Karpas-422 (cell line): ENCODE data around the gene ODAPH. TPM values are rescaled to one million over a fixed set of nuclear protein-coding genes. Genes with fewer than 3 reads are reported as not detected.

Source experiments
- DNase-seq: peaks from one replicate; pipeline ENCODE4 v3.0.0-alpha.2; 2015
- H2AFZ ChIP-seq: fragments of 200-600 bp; sonication (generic); 2 replicates; pipeline ENCODE4 v1.6.1; 2014; ENCODE audit warnings: antibody characterized with exemption, low read length, mixed read lengths
- H3K27ac ChIP-seq: fragments of 200-600 bp; sonication (generic); 2 replicates; pipeline ENCODE4 v1.5.1; 2014; ENCODE audit warnings: mild to moderate bottlenecking, low read length, moderate library complexity
- H3K27me3 ChIP-seq: fragments of 200-600 bp; sonication (generic); 2 replicates; pipeline ENCODE4 v1.6.1; 2014; ENCODE audit warnings: low read length, mixed read lengths
- H3K36me3 ChIP-seq: fragments of 200-600 bp; sonication (generic); 2 replicates; pipeline ENCODE4 v1.6.1; 2014; ENCODE audit warnings: low read length, mixed read lengths; ENCODE audit not compliant: insufficient read depth
- H3K4me1 ChIP-seq: fragments of 200-600 bp; sonication (generic); 2 replicates; pipeline ENCODE4 v1.6.1; 2014; ENCODE audit warnings: mild to moderate bottlenecking, low read length, mixed read lengths
- H3K4me2 ChIP-seq: fragments of 200-600 bp; sonication (generic); 2 replicates; pipeline ENCODE4 v1.6.1; 2014; ENCODE audit warnings: low read length, low read depth, mild to moderate bottlenecking; ENCODE audit not compliant: poor library complexity, severe bottlenecking
- H3K4me3 ChIP-seq: fragments of 200-600 bp; sonication (generic); 2 replicates; pipeline ENCODE4 v1.5.1; 2014; ENCODE audit warnings: mild to moderate bottlenecking, antibody characterized with exemption, low read length, mixed read lengths
- H3K79me2 ChIP-seq: fragments of 200-600 bp; sonication (generic); 2 replicates; pipeline ENCODE4 v1.6.1; 2014; ENCODE audit warnings: mild to moderate bottlenecking, low read length, mixed read lengths
- H3K9ac ChIP-seq: fragments of 200-600 bp; sonication (generic); 2 replicates; pipeline ENCODE4 v1.6.0; 2014; ENCODE audit warnings: low read length
- H3K9me2 ChIP-seq: fragments of 200-600 bp; sonication (generic), shearing (Covaris generic); replicated peaks from 2 replicates; pipeline ENCODE4 v1.6.0; 2014; ENCODE audit warnings: mild to moderate bottlenecking, low read length, moderate library complexity; ENCODE audit not compliant: insufficient read depth
- H3K9me3 ChIP-seq: fragments of 300-700, 200-600 bp; sonication (generic); 2 replicates; pipeline ENCODE4 v1.6.1; 2014; ENCODE audit warnings: low read length, mixed read lengths
- H4K20me1 ChIP-seq: fragments of 200-600 bp; sonication (generic); 2 replicates; pipeline ENCODE4 v1.6.1; 2014; ENCODE audit warnings: mild to moderate bottlenecking, antibody characterized with exemption, low read length, low read depth; ENCODE audit not compliant: insufficient read depth
- total RNA-seq: library from RNA; depleted of rRNA; stranded (reverse); fragments of >200 nt; shearing (Covaris generic); gene quantifications from 2 replicates; pipeline ENCODE4 v1.2.3, GENCODE V29; 2014; ENCODE audit warnings: low replicate concordance

ODAPH gene
- total RNA-seq, 1 experiment from 2014 or later: not detected

DNA sequence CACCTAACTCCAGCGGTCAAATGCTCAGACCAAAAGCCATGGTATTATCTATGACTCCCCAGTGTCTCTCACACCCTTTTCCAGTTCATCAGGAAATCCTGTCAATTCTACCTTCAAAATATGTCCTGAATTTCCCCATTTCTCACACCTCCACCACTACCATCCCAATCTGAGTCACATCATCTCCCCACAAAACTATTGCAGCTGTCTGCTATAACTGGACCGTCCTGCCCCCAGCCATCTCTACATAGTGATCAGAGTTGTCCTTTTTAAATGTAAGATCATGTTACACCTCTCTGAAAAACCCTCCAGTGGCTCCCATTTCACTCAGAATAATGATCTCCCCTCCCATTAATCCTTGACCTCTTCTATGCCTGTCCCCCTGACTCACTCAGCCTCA lies 6.8 kb upstream of the ODAPH start:
- DNase-seq: no peak
- Histone ChIP-seq H3K4me1 (no peaks in the 10 kb centered on the region), H3K27ac (no peak overlapping the region)

DNA sequence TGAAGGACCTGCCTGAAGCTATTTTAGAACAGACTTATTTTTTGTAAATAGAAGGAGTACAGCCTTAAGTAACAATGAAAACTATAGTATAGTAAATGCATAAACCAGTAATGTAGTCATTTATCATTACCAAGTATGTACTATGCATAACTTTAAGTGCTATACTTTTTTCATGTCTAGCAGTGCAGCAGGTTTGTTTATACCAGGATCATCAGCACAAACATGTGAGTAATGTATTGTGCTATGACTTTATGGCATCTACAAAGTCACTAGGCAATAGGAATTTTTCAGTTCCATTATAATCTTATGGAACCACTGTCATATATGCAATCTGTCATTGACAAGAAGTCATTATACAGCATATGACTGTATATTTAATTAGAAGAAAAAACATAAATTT lies 3.4 kb upstream of the ODAPH start:
- Histone ChIP-seq H3K9ac (no peak overlapping the region), H3K79me2 (no peaks in the 10 kb centered on the region), H3K27me3 (no peaks in the 10 kb centered on the region), H2AFZ (no peak overlapping the region), H3K9me3 (no peaks in the 10 kb centered on the region), H3K4me3 (no peak overlapping the region), H3K4me2 (no peak overlapping the region), H3K4me1 (peaks cover 14% of the 10 kb centered on the region), H3K36me3 (no peaks in the 10 kb centered on the region), H3K9me2 (no peaks in the 10 kb centered on the region), H3K27ac (no peak overlapping the region), H4K20me1 (no peaks in the 10 kb centered on the region)
- no peak for DNase-seq

More for the DNA sequence above, 6.8 kb upstream of the ODAPH start:
- no peaks in the 10 kb centered on the region for H3K9me3 ChIP-seq
- no peak overlapping the region for H3K4me2 ChIP-seq
- H3K9me2 ChIP-seq: no peaks in the 10 kb centered on the region
- H2AFZ ChIP-seq: no peak overlapping the region
- H3K4me3 ChIP-seq: no peak overlapping the region
- no peaks in the 10 kb centered on the region for H3K27me3 ChIP-seq
- H3K9ac ChIP-seq: no peak overlapping the region
- no peaks in the 10 kb centered on the region for H3K79me2 ChIP-seq
- H4K20me1 ChIP-seq: no peaks in the 10 kb centered on the region
- no peaks in the 10 kb centered on the region for H3K36me3 ChIP-seq

DNA sequence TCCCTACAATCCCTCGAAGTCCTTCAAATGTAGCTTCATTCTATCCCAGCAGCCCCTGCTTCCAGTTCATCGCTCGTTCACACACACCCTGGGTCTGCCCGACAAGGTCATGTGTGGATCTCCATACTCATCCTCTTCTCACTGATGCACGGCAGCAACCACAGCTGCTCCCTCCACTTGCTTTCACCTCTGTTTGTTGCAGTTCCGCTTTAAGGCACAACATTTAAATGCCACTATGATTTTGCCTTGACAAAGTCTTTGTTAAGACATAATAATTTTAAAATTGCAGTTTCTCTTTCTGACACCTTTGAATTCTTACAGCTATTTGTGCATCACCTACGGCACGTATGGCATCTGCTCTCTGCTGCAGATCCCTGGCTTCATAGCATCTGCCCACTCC lies 1.8 kb downstream of the ODAPH start:
- Histone ChIP-seq H3K9ac (no peak overlapping the region), H4K20me1 (no peaks in the 10 kb centered on the region), H3K9me2 (no peaks in the 10 kb centered on the region), H3K79me2 (no peaks in the 10 kb centered on the region), H3K27ac (no peak overlapping the region), H3K27me3 (no peaks in the 10 kb centered on the region), H3K36me3 (no peaks in the 10 kb centered on the region), H2AFZ (no peak overlapping the region), H3K4me2 (no peak overlapping the region), H3K9me3 (no peaks in the 10 kb centered on the region), H3K4me1 (peaks cover 14% of the 10 kb centered on the region), H3K4me3 (no peak overlapping the region)
- DNase-seq: no peak

DNA sequence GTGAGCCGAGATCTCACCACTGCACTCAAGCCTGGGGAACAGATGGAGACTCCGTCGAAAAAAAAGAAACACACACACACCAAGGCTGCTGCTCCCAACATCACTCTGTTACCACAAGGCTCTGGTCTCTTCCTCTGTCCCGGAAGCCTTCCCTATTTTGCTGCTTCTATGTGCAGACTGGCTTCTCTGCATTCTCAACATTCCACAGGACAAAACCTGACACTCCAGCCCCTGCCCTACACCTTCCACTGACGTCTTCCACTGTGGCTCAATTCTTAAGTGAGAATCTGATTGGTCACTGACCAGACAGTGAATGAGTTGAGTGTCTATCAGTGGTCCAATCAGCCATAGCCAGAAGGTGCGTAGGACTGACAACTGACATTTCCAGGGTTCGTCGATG lies 5.9 kb downstream of the ODAPH start:
- Histone ChIP-seq H3K27ac (no peak overlapping the region), H3K4me3 (no peak overlapping the region), H3K9me3 (no peaks in the 10 kb centered on the region), H3K79me2 (no peaks in the 10 kb centered on the region), H2AFZ (no peak overlapping the region), H3K9ac (no peak overlapping the region), H3K9me2 (no peaks in the 10 kb centered on the region), H3K36me3 (no peaks in the 10 kb centered on the region), H4K20me1 (no peaks in the 10 kb centered on the region), H3K4me1 (no peaks in the 10 kb centered on the region), H3K4me2 (no peak overlapping the region), H3K27me3 (no peaks in the 10 kb centered on the region)
- DNase-seq: no peak

DNA sequence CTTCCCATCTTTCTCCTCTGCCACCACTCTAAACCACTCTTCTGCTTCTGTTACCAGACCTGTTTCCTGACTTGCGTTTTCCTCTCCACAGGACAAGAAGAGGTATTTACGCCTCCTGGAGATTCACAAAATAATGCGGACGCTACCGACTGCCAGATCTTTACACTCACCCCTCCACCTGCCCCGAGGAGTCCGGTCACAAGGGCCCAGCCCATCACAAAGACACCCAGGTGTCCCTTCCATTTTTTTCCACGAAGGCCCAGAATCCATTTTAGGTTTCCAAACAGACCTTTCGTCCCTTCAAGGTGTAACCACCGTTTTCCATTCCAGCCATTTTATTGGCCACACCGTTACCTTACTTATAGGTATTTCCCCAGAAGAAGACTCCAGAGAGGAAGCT lies 8.2 kb downstream of the ODAPH start:
- Histone ChIP-seq H3K27ac (no peak overlapping the region), H4K20me1 (no peaks in the 10 kb centered on the region), H3K4me1 (no peaks in the 10 kb centered on the region), H3K36me3 (no peaks in the 10 kb centered on the region), H3K4me3 (no peak overlapping the region), H3K9ac (no peak overlapping the region), H3K79me2 (no peaks in the 10 kb centered on the region), H3K27me3 (no peaks in the 10 kb centered on the region), H3K9me2 (no peaks in the 10 kb centered on the region), H2AFZ (no peak overlapping the region), H3K4me2 (no peak overlapping the region), H3K9me3 (no peaks in the 10 kb centered on the region)
- DNase-seq: no peak

DNA sequence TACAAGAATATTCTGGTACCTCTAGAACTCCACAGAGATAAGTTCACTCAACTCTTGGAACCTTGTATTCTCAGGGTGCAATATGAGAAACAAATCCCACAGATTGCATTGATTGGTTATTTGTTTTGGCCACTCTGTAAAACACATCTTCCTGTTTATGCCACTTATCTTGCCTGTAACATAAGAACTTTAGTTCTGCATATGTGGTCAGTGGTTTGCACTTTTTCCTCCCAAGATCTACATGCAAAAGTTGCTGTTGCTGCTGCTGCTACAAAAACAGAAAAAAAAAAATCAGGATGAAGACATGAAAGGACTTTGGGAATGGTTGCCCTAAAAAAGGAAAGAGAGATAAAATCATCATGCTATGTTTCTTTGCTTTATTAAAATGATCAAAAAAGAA lies 9.6 kb downstream of the ODAPH start:
- Histone ChIP-seq H3K9me3 (no peaks in the 10 kb centered on the region), H3K36me3 (no peaks in the 10 kb centered on the region), H3K27me3 (no peaks in the 10 kb centered on the region), H3K4me3 (no peak overlapping the region), H3K79me2 (no peaks in the 10 kb centered on the region), H3K4me1 (no peaks in the 10 kb centered on the region), H2AFZ (no peak overlapping the region), H3K27ac (no peak overlapping the region), H3K4me2 (no peak overlapping the region), H3K9me2 (no peaks in the 10 kb centered on the region), H4K20me1 (no peaks in the 10 kb centered on the region), H3K9ac (no peak overlapping the region)
- DNase-seq: no peak

DNA sequence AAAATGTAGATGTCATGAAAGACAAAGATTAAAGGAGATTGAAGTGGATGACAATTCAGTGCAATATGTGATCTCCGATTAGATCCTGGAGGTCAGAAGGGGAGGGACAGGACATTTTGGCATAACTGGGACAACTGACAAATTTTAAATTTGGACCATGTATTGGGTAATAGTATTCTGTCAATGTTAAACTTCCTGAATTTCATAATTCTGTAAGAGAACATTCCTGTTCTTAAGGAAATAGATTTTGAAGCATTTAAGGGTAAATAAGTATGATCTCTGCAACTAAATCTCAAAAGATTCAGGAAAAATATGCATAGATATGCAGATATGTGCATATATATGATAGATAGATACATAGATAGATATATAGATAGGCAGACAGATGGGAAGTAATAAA lies 11.0 kb downstream of the ODAPH start:
- Histone ChIP-seq H2AFZ (no peak overlapping the region), H3K9me2 (no peaks in the 10 kb centered on the region), H3K9ac (no peak overlapping the region), H3K9me3 (no peaks in the 10 kb centered on the region), H3K27ac (no peak overlapping the region), H4K20me1 (no peaks in the 10 kb centered on the region), H3K27me3 (no peaks in the 10 kb centered on the region), H3K79me2 (no peaks in the 10 kb centered on the region), H3K4me2 (no peak overlapping the region), H3K4me1 (no peaks in the 10 kb centered on the region), H3K36me3 (no peaks in the 10 kb centered on the region), H3K4me3 (no peak overlapping the region)
- no peak for DNase-seq

DNA sequence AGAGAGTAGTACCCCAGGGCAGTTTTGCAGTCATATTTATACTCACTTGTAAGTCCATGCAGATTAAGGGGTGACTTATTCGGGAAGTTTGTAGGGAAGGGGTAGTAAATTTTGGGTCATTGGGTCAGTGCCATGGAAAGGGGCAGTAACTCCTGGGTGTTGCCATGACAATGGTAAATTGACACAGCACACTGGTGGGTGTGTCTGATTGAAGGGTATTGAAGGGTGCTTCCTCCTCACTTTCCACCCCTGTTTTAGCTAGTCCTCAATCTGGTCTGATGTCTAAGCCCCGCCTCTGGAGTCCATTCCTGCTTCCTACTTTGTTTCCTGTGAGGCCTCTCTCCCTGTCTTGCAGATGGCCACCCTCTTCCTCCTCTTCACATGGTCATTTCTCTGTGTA lies 11.9 kb downstream of the ODAPH start:
- Histone ChIP-seq H3K4me2 (no peak overlapping the region), H4K20me1 (no peaks in the 10 kb centered on the region), H3K36me3 (no peaks in the 10 kb centered on the region), H3K9ac (no peak overlapping the region), H3K4me3 (no peak overlapping the region), H3K27ac (no peak overlapping the region), H3K79me2 (no peaks in the 10 kb centered on the region), H3K9me2 (no peaks in the 10 kb centered on the region), H2AFZ (no peak overlapping the region), H3K4me1 (no peaks in the 10 kb centered on the region), H3K9me3 (no peaks in the 10 kb centered on the region), H3K27me3 (no peaks in the 10 kb centered on the region)
- no peak for DNase-seq

DNA sequence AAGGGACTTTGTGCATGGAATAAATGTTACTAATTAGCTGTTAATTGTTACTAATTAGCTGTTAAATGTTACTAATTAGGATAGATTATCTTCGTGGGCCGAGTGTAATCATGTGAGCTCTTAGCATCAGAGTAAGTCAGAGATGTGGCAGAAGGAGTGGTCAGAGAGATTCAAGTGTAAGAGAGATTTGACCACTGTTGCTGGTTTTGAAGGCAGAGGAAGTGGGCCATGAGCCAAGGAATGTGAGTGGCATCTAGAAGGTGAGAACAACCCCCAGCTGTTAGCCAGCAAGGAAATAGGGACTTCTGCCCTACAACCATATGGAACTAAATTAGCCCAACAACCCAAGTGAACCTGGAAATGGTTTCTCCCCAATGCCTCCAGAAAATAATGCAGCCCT lies 28.2 kb downstream of the ODAPH start:
- H4K20me1 ChIP-seq: no peaks in the 10 kb centered on the region
- no peaks in the 10 kb centered on the region for H3K4me1 ChIP-seq
- H3K4me3 ChIP-seq: no peak overlapping the region

More for the DNA sequence above, 28.2 kb downstream of the ODAPH start:
- no peaks in the 10 kb centered on the region for H3K9me2 ChIP-seq
- no peaks in the 10 kb centered on the region for H3K36me3 ChIP-seq
- no peak overlapping the region for H3K4me2 ChIP-seq
- H3K27me3 ChIP-seq: no peaks in the 10 kb centered on the region
- no peaks in the 10 kb centered on the region for H3K9me3 ChIP-seq
- DNase-seq: no peak
- no peak overlapping the region for H3K27ac ChIP-seq
- H2AFZ ChIP-seq: no peak overlapping the region
- H3K9ac ChIP-seq: no peak overlapping the region
- H3K79me2 ChIP-seq: no peaks in the 10 kb centered on the region
